WERI-Rb-1 (cell line): ENCODE measurements around the gene PIK3C2G.

Experiments
- DNase-seq: peaks from one replicate; pipeline ENCODE4 v3.0.0-alpha.2; 2020
- H3K27ac ChIP-seq: fragments of 250-450 bp; sonication (Bioruptor Pico); 2 replicates; pipeline ENCODE4 v1.5.1; 2020; ENCODE audit warnings: mild to moderate bottlenecking, moderate library complexity
- H3K27me3 ChIP-seq: fragments of 250-450 bp; sonication (Bioruptor Pico); 2 replicates; pipeline ENCODE4 v1.5.1; 2021; ENCODE audit warnings: mild to moderate bottlenecking, low read depth, moderate library complexity; ENCODE audit not compliant: insufficient read depth, severe bottlenecking
- H3K36me3 ChIP-seq: fragments of 250-450 bp; sonication (Bioruptor Pico); 2 replicates; pipeline ENCODE4 v1.5.1; 2020; ENCODE audit warnings: mild to moderate bottlenecking, moderate library complexity
- H3K4me3 ChIP-seq: 2 replicates; pipeline ENCODE4 v1.5.1; 2011; ENCODE audit warnings: low read depth, mild to moderate bottlenecking, control low read depth, low read length
- H3K9me3 ChIP-seq: fragments of 250-450 bp; sonication (Bioruptor Pico); 2 replicates; pipeline ENCODE4 v1.5.1; 2021; ENCODE audit warnings: mild to moderate bottlenecking, moderate library complexity; ENCODE audit not compliant: severe bottlenecking
- CTCF ChIP-seq: IDR thresholded peaks from 2 replicates; pipeline ENCODE4 v1.5.1; 2011; ENCODE audit warnings: low read depth, mild to moderate bottlenecking, control low read depth, inconsistent platforms, low read length

Gene PIK3C2G

GRCh38 chr12:18652596-18652995 lies 391.3 kb downstream of the PIK3C2G start:
- DNase-seq: no peak
- Histone ChIP-seq H3K27me3 (no peaks in the 10 kb centered on the region), H3K4me3 (no peak overlapping the region), H3K9me3 (peaks cover 2% of the 10 kb centered on the region), H3K36me3 (no peaks in the 10 kb centered on the region), H3K27ac (no peak overlapping the region)
- no peak for TF ChIP-seq CTCF

DNA sequence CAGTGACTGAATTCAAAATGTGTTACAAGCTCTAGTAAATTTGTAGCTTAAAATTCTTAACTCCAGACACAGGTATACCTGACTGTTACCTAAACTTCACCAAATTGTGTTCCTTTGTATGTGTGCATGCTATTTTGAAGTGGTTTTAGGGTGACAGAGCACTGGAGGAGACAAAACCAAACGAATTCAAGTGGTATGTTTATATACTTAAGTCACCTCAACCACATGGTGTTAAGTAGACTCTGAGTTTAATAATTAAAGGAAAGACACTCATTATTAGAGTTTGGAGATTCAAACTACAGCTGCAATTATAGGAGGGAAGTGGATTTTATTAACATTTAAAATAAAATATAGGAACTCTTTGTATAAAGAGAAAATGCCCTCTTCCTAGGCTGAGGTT lies 392.1 kb downstream of the PIK3C2G start:
- DNase-seq: no peak
- no peak overlapping the region for H3K4me3 ChIP-seq
- H3K27me3 ChIP-seq: no peaks in the 10 kb centered on the region
- peaks cover 7% of the 10 kb centered on the region for H3K9me3 ChIP-seq
- TF ChIP-seq CTCF: no peak
- no peaks in the 10 kb centered on the region for H3K36me3 ChIP-seq
- no peak overlapping the region for H3K27ac ChIP-seq

DNA sequence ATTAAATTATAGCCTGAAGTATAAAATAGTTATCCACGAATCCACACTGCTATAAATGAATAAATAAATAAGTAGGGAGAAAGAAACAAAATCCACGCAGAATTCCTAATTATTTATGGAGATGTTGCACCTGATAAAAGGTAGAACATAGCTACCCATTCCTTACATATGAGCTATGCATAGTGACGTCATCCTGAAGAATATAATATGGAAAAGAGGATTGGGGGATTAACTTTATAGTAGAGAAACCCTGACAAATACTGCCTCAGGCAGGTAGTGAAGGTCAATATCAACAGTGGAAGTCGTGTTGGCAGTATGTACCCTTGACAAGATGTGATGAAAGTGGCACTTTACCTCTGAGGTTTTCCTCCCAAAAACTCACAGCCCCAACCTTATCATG lies 394.0 kb downstream of the PIK3C2G start:
- Histone ChIP-seq H3K9me3 (peaks cover 7% of the 10 kb centered on the region), H3K27ac (no peak overlapping the region), H3K27me3 (no peaks in the 10 kb centered on the region), H3K36me3 (no peaks in the 10 kb centered on the region), H3K4me3 (no peak overlapping the region)
- no peak for DNase-seq
- TF ChIP-seq CTCF: no peak

DNA sequence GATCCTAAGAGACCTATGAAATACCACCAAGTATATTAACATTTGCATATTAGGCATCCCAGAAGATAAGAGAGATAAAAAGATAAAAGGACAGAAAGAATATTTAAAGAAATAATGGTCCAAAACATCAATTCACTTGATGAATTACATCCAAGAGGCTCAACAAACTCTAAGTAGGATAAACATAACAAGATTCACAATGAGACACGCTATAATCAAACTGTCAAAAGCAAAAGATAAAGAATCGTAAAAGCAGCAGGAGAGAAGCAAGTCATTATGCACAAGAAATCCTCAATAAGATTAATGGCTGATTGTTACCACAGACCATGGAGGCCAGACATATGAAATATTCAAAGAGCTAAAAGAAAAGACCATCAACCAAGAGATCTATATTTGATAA lies 396.9 kb downstream of the PIK3C2G start:
- H3K27me3 ChIP-seq: no peaks in the 10 kb centered on the region
- H3K4me3 ChIP-seq: no peak overlapping the region
- no peak for TF ChIP-seq CTCF
- DNase-seq: no peak
- peaks cover 7% of the 10 kb centered on the region for H3K9me3 ChIP-seq
- no peak overlapping the region for H3K27ac ChIP-seq
- H3K36me3 ChIP-seq: no peaks in the 10 kb centered on the region

GRCh38 chr12:18658829-18659228 lies 397.5 kb downstream of the PIK3C2G start:
- Histone ChIP-seq H3K4me3 (no peak overlapping the region), H3K9me3 (peaks cover 7% of the 10 kb centered on the region), H3K27ac (no peak overlapping the region), H3K27me3 (no peaks in the 10 kb centered on the region), H3K36me3 (no peaks in the 10 kb centered on the region)
- no peak for TF ChIP-seq CTCF
- DNase-seq: no peak

DNA sequence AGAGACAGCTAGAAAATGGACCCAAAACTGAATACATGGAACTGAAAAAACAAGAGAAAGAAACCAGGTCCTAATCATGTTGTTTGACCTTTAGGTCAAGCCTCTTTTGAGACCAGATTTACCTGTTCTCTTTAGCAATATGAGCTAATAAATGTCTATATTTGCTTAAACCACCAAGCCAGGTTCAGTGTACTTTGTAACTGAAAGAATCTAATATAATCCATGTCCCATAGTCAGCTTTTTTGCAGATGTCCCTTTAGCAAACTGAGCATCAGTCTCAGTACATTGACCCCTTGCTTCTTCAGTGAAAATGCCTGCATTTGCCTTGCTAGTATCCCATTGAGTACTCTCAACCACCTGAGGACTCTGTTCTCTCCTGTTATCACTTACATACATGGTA lies 414.8 kb downstream of the PIK3C2G start:
- Histone ChIP-seq H3K27me3 (no peaks in the 10 kb centered on the region), H3K27ac (no peak overlapping the region), H3K9me3 (no peaks in the 10 kb centered on the region), H3K4me3 (no peak overlapping the region), H3K36me3 (no peaks in the 10 kb centered on the region)
- DNase-seq: no peak
- no peak for TF ChIP-seq CTCF
